GM19468 (cell line): ENCODE results near the gene CARD11.

ENCODE experiments used
- ATAC-seq: cut with Tn5 transposase; IDR thresholded peaks from one replicate; pipeline ENCODE4 v1.9.1; 2021; ENCODE audit warnings: mild to moderate bottlenecking, moderate library complexity, moderate number of reproducible peaks; ENCODE audit not compliant: unreplicated experiment; ENCODE audit errors: extremely low read depth

Gene CARD11

GRCh38 chr7:2893411-2893861 is 150.2 kb downstream of the CARD11 start:
- ATAC-seq = no peak

GRCh38 chr7:2892549-2892948 is 151.1 kb downstream of the CARD11 start:
- ATAC-seq = no peak

GRCh38 chr7:2887816-2888215 is 155.9 kb downstream of the CARD11 start:
- no peak for ATAC-seq

GRCh38 chr7:2886900-2887299 is 156.8 kb downstream of the CARD11 start:
- ATAC-seq = no peak

GRCh38 chr7:2886391-2886790 is 157.3 kb downstream of the CARD11 start:
- no peak for ATAC-seq

- ATAC-seq = no peak
Measured at GRCh38 chr7:2884161-2884560, 159.5 kb downstream of the CARD11 start.

- no peak for ATAC-seq
Measured at GRCh38 chr7:2883101-2883500, 160.6 kb downstream of the CARD11 start.

- no peak for ATAC-seq
Measured at GRCh38 chr7:2882111-2882510, 161.6 kb downstream of the CARD11 start.

GRCh38 chr7:2880874-2881533 is 162.7 kb downstream of the CARD11 start:
- no peak for ATAC-seq

GRCh38 chr7:2880051-2880450 is 163.6 kb downstream of the CARD11 start:
- no peak for ATAC-seq

- no peak for ATAC-seq
Measured at GRCh38 chr7:2879354-2879753, 164.3 kb downstream of the CARD11 start.

- ATAC-seq = no peak
Measured at GRCh38 chr7:2878306-2878705, 165.4 kb downstream of the CARD11 start.

- no peak for ATAC-seq
Measured at GRCh38 chr7:2876031-2876731, 167.5 kb downstream of the CARD11 start.

GRCh38 chr7:2873686-2874551 is 169.7 kb downstream of the CARD11 start:
- ATAC-seq = no peak

GRCh38 chr7:2873146-2873545 is 170.5 kb downstream of the CARD11 start:
- no peak for ATAC-seq

GRCh38 chr7:2872296-2872874 is 171.3 kb downstream of the CARD11 start:
- no peak for ATAC-seq

GRCh38 chr7:2870471-2870931 is 173.2 kb downstream of the CARD11 start:
- ATAC-seq = peak; percentile 26

GRCh38 chr7:2869981-2870380 is 173.7 kb downstream of the CARD11 start:
- no peak for ATAC-seq

- no peak for ATAC-seq
Measured at GRCh38 chr7:2866601-2867000, 177.1 kb downstream of the CARD11 start.

GRCh38 chr7:2864999-2865670 is 178.5 kb downstream of the CARD11 start:
- ATAC-seq = no peak
